ENCODE data around the gene CAMSAP3.

Gene CAMSAP3

DNA sequence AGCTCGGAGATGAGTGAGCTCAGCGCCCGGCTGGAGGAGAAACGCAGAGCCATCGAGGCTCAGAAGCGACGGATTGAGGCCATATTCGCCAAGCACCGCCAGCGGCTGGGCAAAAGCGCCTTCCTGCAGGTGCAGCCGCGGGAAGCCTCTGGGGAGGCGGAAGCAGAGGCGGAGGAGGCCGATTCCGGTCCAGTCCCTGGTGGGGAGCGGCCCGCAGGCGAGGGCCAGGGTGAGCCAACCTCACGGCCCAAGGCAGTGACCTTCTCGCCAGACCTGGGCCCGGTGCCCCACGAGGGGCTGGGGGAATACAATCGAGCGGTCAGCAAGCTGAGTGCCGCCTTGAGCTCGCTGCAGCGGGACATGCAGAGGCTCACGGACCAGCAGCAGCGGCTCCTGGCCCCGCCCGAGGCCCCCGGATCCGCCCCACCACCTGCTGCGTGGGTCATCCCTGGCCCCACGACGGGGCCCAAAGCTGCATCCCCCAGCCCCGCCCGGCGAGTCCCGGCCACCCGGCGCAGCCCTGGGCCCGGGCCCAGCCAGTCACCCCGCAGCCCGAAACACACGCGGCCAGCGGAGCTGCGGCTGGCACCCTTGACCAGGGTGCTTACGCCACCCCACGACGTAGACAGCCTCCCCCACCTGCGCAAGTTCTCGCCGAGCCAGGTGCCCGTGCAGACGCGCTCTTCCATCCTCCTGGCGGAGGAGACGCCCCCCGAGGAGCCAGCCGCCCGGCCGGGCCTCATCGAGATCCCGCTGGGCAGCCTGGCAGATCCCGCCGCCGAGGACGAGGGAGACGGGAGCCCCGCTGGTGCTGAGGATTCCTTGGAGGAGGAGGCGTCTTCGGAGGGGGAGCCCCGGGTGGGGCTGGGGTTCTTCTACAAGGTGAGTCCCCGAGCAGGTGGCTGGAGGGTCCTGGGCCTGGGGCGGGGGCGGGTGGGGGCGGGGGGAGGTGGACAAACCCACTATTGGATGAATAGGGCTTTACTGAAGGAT lies 16.9 kb downstream of the CAMSAP3 start:
- DNase-seq: no peak

DNA sequence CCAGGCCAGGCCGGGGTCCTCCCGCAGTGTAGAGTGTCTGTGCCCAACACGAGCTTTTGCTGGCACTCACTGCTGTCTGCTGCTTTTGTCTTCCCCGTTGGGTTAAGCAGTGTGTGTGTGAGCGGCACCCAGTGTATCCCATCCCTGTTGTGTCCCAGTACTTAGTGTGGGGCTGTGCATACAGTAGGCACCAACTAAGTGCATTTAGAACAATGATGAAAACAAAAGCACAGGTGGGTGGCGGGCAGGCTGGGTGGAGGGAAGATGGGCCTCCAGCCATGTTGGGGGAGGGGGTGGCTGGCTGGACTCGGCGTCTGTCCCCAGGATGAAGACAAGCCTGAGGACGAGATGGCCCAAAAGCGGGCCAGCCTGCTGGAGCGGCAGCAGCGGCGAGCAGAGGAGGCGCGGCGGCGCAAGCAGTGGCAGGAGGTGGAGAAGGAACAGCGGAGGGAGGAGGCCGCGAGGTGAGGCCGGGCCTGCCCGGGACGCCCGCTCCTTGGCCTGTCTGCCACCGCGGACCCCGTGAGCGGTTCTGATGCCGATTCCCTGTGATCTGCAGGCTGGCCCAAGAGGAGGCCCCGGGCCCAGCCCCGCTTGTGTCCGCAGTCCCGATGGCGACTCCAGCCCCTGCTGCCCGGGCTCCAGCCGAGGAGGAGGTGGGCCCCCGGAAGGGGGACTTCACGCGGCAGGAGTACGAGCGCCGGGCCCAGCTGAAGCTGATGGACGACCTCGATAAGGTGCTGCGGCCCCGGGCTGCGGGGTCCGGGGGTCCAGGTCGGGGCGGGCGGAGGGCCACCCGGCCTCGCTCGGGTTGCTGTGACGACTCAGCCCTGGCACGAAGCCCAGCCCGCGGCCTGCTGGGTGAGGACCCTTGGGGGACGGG lies 19.4 kb downstream of the CAMSAP3 start:
- DNase-seq: no peak

DNA sequence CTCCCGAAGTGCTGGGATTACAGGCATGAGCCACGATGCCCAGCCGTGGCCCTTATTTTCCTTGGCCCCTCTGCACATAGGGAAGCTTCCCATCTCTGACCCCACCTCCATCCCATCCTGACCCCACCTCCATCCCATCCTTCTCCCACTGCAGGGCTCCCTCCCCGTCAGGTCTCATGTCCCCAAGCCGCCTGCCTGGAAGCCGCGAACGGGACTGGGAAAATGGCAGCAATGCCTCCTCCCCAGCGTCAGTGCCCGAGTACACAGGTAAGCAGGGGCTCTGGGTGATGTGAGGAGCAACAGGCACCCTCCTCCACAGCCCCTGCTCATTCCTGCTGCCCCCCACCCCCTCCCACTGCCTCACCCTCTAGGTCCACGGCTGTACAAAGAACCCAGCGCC lies 21.5 kb downstream of the CAMSAP3 start:
- DNase-seq: no peak

DNA sequence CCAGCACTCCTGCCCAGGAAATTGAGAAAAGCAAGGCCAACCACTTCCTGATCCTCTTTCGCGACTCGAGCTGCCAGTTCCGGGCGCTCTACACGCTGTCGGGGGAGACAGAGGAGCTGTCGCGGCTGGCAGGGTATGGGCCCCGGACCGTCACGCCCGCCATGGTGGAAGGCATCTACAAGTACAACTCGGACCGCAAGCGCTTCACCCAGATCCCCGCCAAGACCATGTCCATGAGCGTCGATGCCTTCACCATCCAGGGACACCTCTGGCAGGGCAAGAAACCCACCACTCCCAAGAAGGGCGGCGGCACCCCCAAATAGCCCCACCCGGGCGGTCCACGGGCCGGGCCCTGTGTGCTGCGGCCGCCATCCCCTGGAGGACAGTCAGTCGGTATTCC lies 22.1 kb downstream of the CAMSAP3 start:
- no peak for DNase-seq

DNA sequence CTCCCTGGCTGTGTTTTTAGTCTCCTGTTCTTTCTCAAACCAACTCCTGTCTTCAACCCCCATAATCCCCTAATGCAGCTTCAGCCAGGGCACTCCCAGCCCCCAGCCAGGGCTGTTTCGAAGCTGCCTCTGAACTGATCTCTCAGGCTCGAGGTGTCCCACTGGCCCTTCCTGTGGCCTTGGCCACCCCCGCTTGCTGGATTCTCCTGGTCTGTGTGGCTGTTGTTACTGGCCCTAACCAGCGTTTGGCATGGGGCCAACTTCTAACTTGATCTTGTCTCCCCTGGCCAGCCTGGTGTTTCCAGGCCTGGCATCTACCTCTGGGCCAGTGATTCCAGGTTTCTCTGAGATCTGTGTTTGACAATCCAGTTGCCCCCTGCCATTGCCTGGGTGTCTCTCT lies 22.7 kb downstream of the CAMSAP3 start:
- DNase-seq: peak; percentile 16

DNA sequence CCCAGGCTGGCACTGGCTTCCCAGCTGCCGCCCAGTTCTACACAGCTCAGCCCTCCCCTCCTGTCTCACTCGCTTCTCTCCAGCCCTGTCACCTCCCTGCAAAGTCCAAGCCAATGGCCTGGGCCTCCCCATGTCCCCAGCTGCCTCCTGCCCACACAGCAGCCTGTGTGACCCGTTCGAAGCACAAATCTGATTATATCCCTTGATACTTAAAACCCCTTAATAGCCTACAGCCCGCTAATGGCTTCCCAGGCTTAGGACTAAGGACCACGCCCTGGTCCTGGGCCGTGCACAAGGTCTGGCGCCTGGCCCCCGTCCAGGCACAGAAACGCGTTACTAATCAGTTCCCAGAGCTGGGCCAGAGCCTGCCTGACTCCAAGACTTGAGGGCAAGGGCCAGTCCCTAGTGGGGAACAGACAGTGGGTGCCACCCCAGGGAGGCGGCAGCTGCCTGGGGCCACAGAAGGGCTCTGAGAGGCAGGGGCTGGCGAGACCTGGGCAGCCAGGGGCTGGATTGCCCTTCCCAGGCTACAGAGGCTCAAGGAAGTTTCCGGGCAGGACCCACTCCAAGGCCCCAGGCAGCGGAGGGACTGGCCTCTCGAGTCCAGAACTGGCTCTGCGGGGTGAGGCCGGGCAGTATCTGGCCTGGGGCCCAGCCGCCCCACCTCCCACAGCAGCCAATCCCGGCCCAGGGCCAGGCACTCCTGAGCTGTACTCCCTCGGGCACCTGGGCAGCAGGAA lies 23.3 kb downstream of the CAMSAP3 start:
- DNase-seq: no peak

DNA sequence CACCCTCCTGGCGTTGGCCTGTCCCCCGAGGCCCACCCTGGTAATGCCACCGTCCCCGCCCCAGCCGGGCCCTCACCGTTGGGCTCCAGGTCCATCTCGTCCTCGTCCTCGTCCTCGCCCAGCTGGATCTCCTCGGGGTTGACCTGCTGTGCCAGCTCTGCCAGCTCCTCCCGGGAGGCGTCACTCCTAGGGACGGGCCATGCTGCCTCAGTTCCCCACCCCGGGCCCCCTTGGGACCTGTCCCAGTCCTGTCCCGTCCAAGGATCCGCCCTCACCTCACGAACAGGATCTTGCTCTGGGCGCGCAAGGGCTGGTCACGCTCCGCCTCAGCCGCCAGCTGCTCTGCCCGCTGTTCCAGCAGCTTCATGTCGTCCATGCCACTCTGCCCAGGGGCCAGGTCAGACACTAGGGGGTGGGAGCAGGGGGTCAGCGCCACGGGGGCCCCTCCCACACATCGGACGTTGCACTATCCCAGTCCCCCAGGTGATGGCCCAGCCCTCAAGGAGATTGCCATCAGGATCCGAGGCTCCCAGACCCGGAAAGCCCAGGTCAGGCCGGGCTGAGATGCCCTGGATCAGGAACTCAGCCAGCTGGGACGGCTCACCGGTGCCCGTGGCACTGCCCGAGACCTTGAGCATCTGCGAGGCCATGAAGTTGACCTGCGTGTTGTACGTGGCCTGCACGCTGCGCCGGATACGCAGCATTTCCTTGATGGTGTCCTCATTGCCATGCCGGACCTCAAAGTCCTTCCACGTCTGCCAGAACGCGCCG lies 24.2 kb downstream of the CAMSAP3 start:
- DNase-seq: no peak

DNA sequence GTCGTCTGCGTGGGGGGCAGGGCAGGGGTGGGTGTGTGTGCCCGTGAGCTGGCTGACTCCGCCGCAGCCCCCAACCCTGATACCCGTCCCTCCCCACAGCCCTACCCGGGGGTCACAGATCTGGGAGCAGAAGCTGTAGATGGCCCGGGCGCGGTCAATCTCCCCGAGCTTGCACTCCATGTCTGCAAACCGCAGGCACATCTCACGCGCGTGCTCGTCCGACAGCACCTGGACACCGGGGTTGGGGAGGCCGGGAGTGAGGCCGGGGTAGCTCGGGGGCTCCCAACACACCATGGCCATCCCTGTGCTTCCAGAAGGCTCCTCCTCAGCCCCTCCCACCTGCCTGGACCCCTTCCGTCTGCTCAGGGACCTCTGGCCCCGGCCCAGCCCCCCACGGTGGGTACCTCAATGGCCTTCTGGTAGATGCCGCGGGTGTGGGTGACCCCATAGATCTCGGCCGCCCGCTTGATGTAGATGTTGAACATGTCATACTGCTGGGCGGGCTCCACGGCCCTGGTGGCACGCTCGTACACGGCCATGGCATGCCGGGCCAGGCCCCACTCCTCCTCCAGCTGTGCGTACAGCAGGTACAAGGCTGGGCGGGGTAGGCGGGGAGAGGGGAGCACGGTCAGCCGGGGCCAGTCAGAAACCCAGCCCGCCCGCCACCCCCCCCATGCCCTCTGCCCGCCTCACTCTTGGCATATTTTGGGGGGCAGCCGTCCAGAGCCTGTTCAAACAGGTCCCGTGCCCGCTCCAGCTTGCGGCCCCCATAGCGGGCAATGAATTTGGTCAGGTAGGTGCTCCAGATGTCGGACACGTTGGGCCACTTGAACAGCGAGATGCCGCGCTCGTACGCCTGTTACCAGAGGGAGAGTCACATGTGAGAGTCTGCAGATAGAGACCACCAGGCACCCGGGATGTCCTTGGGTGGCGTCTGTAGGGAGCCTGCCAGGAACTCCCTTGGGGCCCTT lies 25.1 kb downstream of the CAMSAP3 start:
- DNase-seq: no peak

DNA sequence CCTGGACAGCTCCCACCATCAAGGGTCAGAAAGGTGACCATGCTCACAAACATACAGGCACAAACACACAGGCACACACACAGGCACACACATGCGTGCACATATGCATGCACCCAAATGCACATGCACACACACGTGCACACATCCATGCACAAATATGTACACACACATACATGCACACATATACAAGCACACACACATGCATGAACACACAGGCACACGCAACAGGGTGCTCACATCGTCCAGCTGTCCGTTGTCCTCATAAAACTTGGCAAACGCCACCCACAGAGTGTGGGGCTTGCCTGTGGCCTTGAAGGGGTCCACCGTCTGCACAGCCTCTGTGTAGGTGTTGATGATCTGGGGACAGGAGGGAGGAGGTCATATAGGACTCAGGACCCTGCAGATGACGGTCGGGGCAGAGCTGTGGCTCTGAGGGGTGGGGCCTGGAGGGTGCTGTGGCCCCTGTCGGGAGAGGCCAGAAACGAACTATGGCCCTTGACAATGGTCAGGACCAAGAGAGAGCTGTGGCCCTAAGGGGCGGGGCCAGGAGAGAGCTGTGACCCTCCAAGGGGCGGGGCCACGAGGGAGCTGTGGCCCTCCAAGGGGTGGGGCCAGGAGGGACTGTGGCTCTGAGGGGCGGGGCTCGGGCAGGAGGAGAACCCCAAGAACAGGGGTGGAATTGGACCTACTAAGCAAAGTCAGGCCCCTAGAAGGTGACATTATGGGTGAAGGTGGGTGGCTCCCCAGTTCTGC lies 27.4 kb downstream of the CAMSAP3 start:
- no peak for DNase-seq

DNA sequence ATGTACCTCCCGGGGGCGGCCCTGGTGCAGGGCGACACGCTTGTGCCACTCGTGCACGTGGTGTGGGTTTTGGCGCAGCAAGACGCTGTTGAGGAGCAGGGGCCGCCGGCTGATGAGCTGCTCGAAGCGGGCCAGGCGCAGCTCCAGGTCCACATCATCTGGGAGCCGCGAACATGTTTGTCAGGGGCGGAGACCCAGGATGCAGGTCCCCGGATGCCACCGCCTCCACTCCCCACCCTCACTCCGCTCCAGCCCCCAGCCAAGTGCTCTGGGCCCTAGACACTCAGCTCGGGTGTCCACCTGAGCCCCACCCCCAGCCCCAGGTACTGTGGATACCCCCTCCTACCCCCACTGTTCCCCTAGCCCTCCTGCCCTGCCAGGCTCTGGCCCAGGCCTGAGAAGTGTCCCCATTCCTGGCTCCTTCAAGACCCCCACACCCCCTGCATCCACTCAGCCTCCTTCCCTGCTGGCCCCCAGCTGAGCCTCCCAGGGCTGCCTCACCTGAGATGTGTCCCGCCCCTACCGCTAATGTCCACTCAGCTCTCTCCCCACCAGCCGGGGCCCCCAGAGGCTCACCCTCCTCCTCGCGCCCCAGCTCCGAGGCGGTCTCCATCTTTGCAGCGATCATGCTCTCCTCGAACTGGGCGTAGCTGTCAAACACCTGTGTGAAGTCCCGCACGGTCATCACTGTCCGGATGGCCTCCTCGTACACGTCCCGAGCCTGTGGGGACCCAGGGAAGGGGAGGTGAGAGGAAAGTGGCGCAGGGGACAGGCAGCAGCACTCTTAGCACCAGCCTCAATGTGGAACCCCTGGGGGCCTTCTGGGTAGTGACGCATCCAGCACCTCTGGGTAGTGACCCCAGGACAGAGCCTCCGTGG lies 28.3 kb downstream of the CAMSAP3 start:
- DNase-seq: no peak

DNA sequence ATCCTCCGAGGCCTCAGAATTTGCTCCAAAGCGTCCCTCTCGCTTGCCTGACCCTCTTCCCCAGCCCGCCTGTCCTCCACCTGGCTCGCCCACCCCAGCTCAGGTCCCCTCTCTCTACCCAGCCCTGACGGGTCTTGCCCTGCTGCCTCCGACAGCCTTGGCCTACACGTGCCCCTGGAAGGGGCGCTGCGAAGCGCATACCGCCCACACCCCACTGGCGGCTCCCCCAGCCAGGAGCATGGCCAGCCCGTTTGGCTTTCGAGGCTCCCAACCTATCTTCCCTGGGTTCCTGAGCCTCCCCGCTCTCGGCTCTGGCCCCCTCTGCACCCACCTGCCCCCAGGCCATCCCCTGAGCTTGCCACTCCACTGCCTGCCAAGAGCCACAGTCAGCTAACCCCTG lies 29.1 kb downstream of the CAMSAP3 start:
- DNase-seq: no peak

DNA sequence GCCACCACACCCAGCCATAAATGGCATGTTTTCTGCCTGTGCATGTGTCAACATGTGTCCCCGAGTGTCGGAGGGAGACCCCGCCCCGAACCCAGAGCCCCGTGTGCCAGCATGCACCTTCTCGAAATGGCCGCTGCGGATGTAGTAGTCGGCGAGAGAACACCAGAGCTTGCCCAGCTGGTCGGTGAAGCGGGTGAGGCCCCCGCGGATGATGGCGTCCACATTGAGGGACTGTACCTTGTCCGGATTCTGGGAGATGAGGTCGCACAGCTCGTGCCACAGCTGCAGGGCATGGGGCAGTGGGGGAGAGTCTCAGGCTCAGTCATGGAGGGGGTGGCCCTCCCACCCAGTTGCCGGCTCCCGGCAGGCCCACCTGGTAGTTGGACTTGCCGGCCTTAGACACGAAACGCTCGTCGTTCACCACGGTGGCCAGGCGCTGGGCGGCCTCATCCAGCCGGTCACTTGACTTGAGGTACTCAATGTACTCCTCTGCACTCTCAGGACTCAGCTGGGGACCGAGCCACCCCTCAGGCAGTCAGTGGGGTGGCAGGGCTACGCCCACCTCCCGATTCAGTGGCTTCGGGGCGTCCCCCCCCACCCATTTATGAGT lies 30.2 kb downstream of the CAMSAP3 start:
- DNase-seq: no peak

DNA sequence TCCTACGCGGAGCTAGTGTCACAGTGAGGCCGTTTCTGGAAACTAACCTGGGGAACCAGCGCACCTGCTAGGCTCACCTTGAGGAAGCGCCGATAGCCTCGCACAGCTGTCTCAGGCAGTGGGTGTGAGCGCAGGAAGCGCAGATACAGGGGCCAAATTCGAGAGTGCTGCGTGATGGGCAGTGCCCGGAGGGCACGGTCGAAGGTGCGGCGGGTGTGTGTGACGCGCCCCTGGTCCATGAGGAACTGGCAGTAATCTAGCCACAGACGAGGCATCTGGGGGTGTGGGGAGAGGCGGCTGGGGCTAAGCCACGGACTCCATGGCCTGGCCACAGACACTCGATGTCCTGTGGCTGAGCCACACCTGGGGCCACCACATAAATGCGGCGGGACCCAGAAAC lies 31.5 kb downstream of the CAMSAP3 start:
- DNase-seq: no peak

DNA sequence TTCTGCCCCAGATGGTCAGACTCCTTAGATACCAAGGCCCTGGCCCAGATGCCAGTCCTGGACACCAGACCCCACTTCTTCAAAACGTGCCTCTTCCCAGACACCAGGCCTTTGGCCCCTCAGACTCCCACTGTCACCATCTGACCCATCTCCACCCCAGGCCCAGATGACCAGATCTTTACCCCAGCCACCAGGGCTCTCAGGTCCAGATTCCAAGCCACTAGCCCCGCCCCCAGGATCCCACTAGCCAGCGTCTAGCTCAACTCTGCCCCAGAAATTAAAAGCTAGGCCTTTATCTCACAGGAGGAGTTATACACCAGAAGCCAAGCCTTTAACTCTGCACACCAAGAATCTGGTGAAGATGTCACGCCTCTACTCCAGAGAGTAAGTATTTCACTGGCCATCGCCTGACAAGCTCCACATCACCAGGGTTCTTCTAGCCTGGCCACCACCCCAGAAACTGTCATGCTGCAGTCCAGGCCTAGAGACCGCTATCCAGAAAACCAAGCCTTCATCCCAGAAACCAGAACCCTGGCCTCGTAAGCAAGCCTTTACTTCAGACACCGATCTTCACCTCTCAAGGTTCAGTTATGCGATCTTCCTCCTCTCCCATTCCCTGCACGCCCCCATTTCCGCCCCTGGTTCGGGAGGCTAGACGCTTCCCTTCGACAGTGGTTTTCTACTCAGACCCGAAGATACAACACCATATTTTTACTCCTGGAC lies 33.1 kb downstream of the CAMSAP3 start:
- no peak for DNase-seq

DNA sequence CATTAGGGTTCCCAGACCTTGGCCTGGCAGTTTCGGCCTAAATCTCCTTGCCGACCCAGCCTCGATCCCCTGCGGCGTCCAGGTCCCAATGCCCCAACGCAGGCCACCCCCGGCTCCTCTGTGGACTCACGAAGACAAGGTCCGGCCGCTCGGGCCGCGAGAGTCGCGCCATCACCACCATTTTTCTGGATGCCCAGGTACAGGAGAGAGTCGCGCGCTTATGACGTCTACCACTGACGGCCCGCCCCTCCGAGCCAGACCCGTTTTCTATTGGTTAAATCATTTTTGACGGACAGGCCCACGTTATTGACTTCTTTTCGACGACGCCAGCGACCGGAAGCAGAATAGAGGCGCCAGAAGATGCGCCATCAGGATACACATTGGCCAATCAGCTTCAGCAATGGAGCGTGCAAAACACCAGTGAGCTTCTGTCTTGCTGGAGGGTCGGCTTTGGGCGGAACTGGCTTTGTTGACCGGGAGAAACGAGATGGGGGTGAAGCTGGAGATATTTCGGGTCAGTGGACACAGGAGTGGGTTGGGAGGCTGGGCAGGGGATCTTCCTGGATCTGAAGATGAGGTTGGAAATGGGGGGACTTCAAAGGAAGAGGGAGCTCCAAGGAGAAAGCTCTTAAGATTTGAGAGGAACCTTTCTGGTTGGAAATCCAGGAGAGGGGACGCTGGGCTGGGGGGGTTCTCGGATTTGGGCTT lies 33.8 kb downstream of the CAMSAP3 start, which contains the start of the genes PET100 and XAB2:
TSS of gene PET100 (plus strand) at position 447 of the 708 bp plus-strand sequence. CDS start at position 488, 41 bp downstream.
TSS of gene XAB2 (minus strand) at position 199 of the 708 bp plus-strand sequence. CDS start at position 181, 18 bp downstream.
- peak; percentile 99 for DNase-seq

DNA sequence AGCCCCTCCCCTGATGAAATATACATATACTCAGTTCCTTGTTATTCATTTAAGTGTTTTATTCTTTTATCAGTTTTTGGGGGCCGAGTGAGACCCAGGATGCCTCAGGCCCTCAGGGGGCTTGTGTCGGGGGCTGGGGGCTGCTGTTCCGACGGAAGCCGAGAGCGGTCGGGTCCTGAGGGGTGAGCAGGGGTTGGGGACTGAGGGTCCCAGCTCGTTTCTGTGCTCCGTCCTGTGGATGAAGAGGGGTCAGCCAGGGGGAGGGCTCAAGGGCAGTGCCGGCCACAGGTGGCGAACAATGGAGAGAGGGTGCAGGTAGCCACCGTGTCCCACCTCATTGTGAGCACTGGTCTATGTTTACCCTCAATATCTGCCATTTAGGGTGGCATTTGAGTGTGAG lies 35.9 kb downstream of the CAMSAP3 start:
- no peak for DNase-seq

Data from NCI-H69 (cell line).